H1 (cell line): ENCODE data around the gene FADD.

ENCODE experiments used
- ASH2L ChIP-seq: fragments of 200-600, 300-600 bp; sonication (generic); IDR thresholded peaks from one replicate; pipeline ENCODE4 v1.7.1; 2017; ENCODE audit warnings: low read length
- CTCF ChIP-seq, 3 experiments: IDR thresholded peaks; 1 replicate in 2 of 3; 2 replicates in 1 of 3; pipeline versions ENCODE4 v1.5.1 to v1.6.1; 2011; ENCODE audit warnings: low read length in 3 of 3, mild to moderate bottlenecking in 3 of 3, inconsistent platforms in 2 of 3, low read depth in 1 of 3, moderate library complexity in 1 of 3; ENCODE audit not compliant: insufficient read depth in 1 of 3; ENCODE audit errors: control extremely low read depth in 1 of 3
- EP300 ChIP-seq, 2 experiments: IDR thresholded peaks; 1 replicate in 1 of 2; 2 replicates in 1 of 2; pipeline ENCODE4 v1.6.1; 2011 to 2012; ENCODE audit warnings: low read depth in 2 of 2, low read length in 2 of 2, mild to moderate bottlenecking in 2 of 2, borderline replicate concordance in 1 of 2, inconsistent platforms in 1 of 2, moderate library complexity in 1 of 2
- KDM1A ChIP-seq: fragments of 200-600, 300-600 bp; sonication (generic); IDR thresholded peaks from 2 replicates; pipeline ENCODE4 v1.7.1; 2016; ENCODE audit warnings: mild to moderate bottlenecking, low read length, borderline replicate concordance
- KDM4A ChIP-seq: IDR thresholded peaks from one replicate; pipeline ENCODE4 v1.7.1; 2012; ENCODE audit warnings: low read depth, mild to moderate bottlenecking, moderate library complexity, low read length, inconsistent platforms; ENCODE audit not compliant: severe bottlenecking
- POLR2A ChIP-seq, 2 experiments: IDR thresholded peaks; 1 replicate in 1 of 2; 2 replicates in 1 of 2; pipeline ENCODE4 v1.6.1; 2011; ENCODE audit warnings: low read depth in 2 of 2, low read length in 2 of 2, mild to moderate bottlenecking in 2 of 2; ENCODE audit errors: control extremely low read depth in 1 of 2
- POLR2AphosphoS5 ChIP-seq: IDR thresholded peaks from 2 replicates; pipeline ENCODE4 v1.6.1; 2011; ENCODE audit warnings: low read depth, low read length
- POU5F1 ChIP-seq: IDR thresholded peaks from 2 replicates; pipeline ENCODE4 v1.6.1; 2011; ENCODE audit warnings: low read depth, mild to moderate bottlenecking, low read length, moderate library complexity
- SP1 ChIP-seq: IDR thresholded peaks from 2 replicates; pipeline ENCODE4 v1.6.1; 2011; ENCODE audit warnings: low read depth, low read length
- SRF ChIP-seq: IDR thresholded peaks from 2 replicates; pipeline ENCODE4 v1.6.1; 2011; ENCODE audit warnings: mild to moderate bottlenecking, low read depth, low read length, moderate library complexity
- TBP ChIP-seq: IDR thresholded peaks from 2 replicates; pipeline ENCODE4 v1.6.1; 2011; ENCODE audit warnings: low read depth, low read length, improper control_type of control experiment
- TCF12 ChIP-seq: IDR thresholded peaks from 2 replicates; pipeline ENCODE4 v1.6.1; 2011; ENCODE audit warnings: low read depth, mild to moderate bottlenecking, low read length
- USF2 ChIP-seq: IDR thresholded peaks from 2 replicates; pipeline ENCODE4 v1.6.1; 2011; ENCODE audit warnings: low read length, improper control_type of control experiment

GRCh38 chr11:70169632-70170031 lies 33.5 kb upstream of the FADD start:
- TF ChIP-seq CTCF (IDR thresholded peaks at IDR 0.05; ENCODE audit: control extremely low read depth in 1 of 3, insufficient read depth in 1 of 3, low read depth in 1 of 3, low read length in 3 of 3) (no peak), POU5F1 (no peak), SP1 (no peak), SRF (no peak), USF2 (no peak), TCF12 (no peak), EP300 (IDR thresholded peaks at IDR 0.05; ENCODE audit: borderline replicate concordance in 1 of 2, low read depth in 2 of 2, low read length in 2 of 2) (no peak), TBP (no peak), POLR2A (IDR thresholded peaks at IDR 0.05; ENCODE audit: control extremely low read depth in 1 of 2, low read depth in 2 of 2, low read length in 2 of 2) (no peak), ASH2L (no peak), POLR2AphosphoS5 (no peak), KDM4A (no peak), KDM1A (no peak)
